ENCODE results near the gene DAPP1.

The DAPP1 gene

DNA sequence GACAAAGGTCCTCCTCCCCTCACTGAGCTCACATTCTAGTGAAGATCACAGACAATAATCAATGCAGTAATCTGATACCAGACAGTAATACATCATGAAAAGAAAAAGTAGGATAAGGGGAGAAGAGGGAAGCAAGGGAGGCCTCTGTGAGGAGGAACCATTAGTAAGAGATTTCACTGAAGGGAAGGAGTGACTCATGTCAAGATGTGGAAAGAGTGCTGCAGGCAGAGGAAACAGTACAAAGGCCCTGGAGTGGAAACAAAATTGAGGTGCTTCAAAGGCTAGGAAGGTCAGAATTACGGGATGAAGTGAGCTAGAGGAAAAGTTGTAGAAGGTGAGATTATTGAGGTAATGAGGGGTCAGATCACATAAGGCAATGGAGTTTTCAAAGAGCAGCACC lies 39.5 kb downstream of the DAPP1 start:
- ATAC-seq = peak; percentile 33 to 53

- no peak for ATAC-seq
These were observed 40.7 kb downstream of the DAPP1 start for GRCh38 chr4:99857307-99857706.

- no peak for ATAC-seq
These were observed 43.0 kb downstream of the DAPP1 start for GRCh38 chr4:99859618-99860017.

- no peak for ATAC-seq
These were observed 43.9 kb downstream of the DAPP1 start for GRCh38 chr4:99860521-99860920.

- peak; percentile 75 to 81 for ATAC-seq
These were observed 44.7 kb downstream of the DAPP1 start for GRCh38 chr4:99861120-99861905.

DNA sequence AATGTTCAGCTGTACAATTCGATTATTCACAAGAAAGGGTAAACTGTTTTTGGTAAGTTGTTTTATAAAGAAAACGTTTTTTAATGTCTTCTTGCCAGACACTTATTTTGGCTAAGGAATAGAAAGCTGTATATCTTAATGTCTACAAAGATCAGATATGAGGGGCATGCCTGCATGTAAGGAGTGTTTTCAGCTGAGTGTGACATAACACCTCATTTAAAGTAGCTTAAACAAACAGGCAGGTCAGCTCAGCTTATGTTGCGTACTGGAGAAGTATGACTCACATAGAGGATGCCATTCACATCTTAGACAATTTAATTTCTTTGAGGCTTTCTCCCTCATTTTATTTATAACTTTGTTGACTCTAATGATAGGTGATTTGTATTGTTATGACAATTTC lies 47.2 kb downstream of the DAPP1 start:
- ATAC-seq = no peak

GRCh38 chr4:99868126-99868596 lies 51.5 kb downstream of the DAPP1 start:
- peak; percentile 51 to 71 for ATAC-seq

DNA sequence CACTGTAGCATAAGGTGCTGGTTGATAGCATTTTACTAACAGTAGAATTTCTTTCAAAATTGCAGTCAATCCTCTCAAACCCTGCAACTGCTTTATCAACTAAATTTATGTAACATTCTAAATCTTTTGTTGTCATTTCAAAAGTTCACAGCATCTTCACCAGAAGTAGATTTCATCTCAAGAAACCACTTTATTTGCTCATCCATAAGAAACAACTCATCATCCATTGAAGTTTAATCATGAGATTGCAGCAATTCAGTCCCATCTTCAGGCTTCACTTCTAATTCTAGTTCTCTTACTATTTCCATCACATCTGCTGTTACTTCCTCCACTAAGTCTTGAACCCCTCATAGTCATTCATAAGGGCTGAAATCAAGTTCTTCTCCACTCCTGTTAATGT lies 55.9 kb downstream of the DAPP1 start:
- ATAC-seq = no peak

DNA sequence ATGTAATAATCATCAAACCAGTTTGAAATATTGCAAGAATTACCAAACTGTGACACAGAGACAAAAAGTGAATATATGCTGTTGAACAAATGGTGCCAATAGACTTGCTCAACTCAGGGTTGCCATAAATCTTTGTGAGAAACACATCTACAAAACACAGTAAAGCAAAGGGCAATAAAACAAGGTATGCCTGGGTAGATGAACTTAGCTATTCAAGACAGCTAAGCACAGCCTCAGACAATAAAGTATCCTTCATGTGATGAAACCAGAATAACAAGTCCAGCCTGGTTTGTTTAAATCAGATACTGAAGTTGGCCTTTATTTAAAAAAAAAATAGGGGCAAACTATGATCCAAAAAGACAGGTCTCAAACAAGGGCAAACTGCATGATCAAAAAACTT lies 58.4 kb downstream of the DAPP1 start:
- ATAC-seq = no peak

DNA sequence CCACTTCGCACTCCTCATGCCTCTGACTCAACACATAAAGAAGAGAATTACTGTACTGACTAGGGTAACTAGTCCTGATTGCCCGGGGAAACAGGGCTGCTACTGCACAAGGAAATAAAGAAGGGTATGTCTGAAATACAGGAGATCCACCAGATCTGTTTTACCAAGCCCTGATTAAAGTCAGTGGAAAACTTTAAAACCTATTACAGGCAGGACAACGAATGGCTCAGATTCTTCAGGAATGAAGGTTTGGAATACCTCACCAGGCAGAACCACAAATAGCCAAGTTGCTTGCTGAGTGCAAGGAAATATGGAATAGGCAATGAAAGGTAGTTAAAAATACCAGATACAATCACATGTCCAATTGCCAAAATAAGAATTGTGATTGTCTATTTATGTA lies 60.3 kb downstream of the DAPP1 start:
- no peak for ATAC-seq

GRCh38 chr4:99878604-99879003 lies 62.0 kb downstream of the DAPP1 start:
- no peak for ATAC-seq

DNA sequence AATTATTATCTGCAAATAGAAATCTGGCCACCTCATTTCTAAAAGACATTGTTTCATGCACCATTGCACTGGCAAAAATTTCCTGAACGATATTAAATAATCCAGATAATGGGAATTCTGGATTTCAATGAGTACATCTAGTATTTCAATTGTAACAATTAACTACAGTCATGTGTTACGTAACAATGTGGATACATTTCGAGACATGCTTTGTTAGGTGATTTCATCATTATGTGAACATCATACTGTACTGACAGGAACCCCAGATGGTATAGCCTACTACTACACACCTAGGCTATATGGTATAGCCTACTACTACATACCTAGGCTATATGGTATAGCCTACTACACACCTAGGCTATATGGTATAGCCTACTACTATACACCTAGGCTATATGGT lies 62.8 kb downstream of the DAPP1 start:
- ATAC-seq = no peak

DNA sequence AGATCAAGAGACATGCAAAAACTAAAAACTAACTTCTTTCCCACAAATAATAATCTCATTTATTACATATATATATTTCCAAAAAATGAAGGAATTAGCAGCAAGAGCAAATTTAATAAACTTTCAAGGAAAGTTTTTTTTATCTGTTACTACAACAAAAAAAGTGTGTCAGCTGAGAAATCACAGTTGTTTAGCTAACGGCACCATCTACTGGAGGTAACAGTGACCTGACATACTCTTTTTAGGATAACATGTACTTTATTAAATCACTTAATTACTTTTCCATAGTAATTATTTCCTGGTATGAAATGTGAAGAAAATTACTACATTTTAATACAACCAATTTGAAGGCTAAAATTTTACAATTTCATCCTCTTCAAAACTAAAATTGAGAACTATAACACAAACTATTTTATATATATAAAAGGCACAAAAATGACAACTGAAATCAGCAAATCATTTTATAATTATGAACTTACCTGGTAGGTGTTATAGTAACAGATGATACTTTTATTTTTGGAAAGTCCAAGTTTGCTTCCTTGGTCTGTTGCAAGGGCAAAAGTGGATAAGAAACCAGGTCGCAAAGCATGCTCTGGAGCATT lies 68.5 kb downstream of the DAPP1 start:
- ATAC-seq = no peak

DNA sequence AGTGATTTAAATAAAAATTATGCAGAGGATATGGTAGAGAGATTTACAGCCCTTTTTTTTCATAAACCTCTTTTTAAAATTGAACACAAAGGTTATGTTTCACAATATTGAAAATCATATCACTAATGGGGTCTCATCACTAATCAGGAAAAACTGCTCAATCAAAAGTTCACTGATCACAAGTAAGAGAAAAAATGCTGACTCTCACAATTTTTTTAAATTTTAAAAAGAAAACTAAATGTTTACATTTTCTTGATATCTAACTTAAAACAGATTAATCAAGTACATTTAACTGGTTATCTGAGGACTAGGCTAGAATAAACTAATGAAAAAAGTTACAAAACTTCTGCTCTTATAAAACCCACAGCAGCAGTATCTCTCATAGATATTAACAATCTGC lies 69.1 kb downstream of the DAPP1 start:
- ATAC-seq = no peak

GRCh38 chr4:99886146-99886545 lies 69.5 kb downstream of the DAPP1 start:
- ATAC-seq = no peak

GRCh38 chr4:99887837-99888236 lies 71.2 kb downstream of the DAPP1 start:
- ATAC-seq = no peak

DNA sequence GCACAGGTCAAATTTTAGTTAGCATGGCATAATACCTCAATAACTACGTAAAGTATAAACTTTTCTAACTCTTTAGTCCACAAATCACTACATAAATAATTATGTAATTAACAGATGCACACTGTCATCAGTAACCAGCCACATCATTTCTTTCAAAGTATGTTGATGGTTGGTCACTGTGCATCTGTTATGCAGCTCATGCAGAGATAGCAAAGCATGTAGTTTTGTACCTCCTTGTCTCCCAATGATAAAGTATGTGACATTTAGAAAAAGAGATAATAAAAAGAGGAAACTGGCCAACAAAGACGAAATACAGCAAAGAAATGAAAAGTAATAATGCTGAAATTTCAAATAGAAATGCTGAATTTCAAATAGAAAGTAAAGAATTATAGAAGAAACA lies 74.7 kb downstream of the DAPP1 start:
- no peak for ATAC-seq

DNA sequence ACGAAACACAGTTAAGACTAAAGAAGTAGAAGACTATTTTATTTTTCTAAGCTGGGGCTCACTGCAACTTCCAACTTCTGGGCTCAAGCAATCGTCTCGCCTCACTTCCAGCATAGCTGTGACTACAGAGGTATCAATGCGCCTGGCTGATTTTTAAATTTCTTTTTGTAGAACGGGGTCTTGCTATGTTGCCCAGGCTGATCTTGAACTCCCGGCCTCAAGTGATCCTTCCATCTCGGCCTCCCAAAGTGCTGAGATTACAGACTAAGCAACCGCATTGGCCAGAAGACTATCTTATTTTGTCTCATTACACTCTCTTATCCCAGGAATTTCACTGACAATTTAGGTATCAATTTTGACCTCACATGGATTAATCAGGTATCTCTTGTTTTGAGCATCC lies 76.4 kb downstream of the DAPP1 start:
- ATAC-seq = no peak

DNA sequence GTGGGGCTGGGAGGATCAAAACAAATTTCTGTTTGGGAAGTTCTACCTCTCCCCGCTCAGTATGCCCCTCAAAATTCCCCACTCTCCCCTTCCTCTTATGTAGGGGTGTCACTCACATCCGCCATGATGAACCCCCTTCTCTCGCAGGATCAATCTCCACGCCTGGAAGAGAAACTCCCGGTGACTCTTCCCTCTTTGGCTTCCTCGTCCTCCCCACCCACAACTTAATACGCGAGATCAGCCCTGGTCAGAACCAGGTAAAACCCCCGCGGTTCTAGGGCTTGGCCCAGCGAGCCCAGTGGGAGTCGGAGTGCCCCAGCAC lies 77.2 kb downstream of the DAPP1 start:
- ATAC-seq = no peak

GRCh38 chr4:99894161-99894997 lies 77.8 kb downstream of the DAPP1 start, which contains the start of gene LAMTOR3:
TSS of gene LAMTOR3 (minus strand) at chr4:99894427. CDS start at chr4:99893963, 464 bp downstream.
- ATAC-seq = peak; percentile 100

DNA sequence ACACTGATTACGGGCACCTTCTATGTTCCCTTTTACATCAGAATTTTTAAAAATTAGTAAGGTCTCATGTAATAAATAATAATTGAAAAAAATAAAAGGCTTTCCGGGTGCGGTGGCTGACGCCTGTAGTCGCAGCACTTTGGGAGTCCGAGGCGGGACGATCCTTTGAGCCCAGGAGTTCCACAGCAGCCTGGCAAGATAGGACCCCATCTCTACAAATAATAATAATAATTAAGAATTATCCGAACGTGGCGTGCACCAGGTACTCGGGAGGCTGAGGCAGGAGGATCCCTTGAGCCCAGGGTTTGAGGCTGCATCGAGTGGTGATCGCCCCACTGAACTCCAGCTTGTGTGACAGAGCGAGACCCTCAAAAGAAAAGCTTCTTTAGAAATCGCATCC lies 78.4 kb downstream of the DAPP1 start:
- ATAC-seq = no peak

- no peak for ATAC-seq
These were observed 98.8 kb downstream of the DAPP1 start for GRCh38 chr4:99915449-99915848.

DNA sequence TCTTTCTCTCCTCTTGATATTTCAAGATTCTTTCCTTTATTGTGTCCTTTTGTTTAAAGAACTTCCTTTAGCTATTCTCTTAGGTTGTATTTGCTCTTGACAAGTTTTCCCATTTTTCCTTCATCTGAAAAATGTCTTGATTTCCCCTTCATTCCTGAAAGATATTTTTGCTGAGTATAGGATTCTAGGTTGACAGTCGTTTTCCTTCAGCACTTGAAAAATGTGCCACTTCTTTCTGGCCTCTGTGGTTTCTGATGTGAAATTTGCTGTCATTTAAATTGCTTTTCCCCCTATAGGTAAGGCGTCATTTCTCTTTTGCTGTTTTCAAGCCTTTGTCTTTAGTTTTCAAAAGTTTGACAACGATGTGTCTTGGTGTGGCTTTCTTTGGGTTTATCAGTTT lies 100.9 kb downstream of the DAPP1 start:
- ATAC-seq = no peak

DNA sequence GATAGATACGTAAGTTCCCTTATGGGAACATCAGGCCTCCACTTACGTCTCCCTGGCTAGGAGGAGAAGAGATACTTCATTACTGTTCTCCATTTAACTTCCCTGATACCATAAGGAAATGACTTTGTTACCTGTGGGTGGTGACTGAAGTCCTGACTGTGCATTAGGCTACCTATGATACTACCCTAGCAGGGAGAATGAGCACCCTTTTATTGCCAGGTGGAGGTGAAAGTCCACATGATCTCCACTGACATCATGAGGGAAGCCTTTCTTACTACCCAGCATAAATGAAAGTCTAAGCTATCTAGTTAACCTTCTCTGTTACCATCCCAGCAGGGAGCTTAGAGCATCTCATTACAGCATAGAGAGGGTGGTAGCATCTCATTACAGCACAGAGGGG lies 102.0 kb downstream of the DAPP1 start:
- ATAC-seq = no peak
